Activated CD8-positive, alpha-beta T cell treated with anti-CD3 and anti-CD28 coated beads for 36 hours (primary cell): Measurements from ENCODE around the gene GAL3ST2. TPM values are rescaled to one million over a fixed set of nuclear protein-coding genes. Genes with fewer than 3 reads are reported as not detected.

Experiments used
- ATAC-seq: fragments of 200-7000 bp; cut with Tn5 transposase; one replicate; pipeline ENCODE4 v1.10.0; 2021; ENCODE audit warnings: mild to moderate bottlenecking, moderate library complexity
- CTCF ChIA-PET: fragments of 350-600 bp; sonication (Branson Sonifier 250); formaldehyde crosslinking; loops from one replicate; lab custom pipeline; 2021; ENCODE audit warnings: antibody characterized with exemption; lab: Charles Lee
- POLR2A ChIA-PET: fragments of 350-600 bp; sonication (Branson Sonifier 250); formaldehyde crosslinking; loops from one replicate; lab custom pipeline; 2021; ENCODE audit warnings: antibody characterized with exemption; lab: Charles Lee
- DNase-seq: peaks from one replicate; pipeline ENCODE4 v3.0.0-alpha.2; 2020
- H3K27ac Mint-ChIP-seq: one replicate; pipeline ENCODE4 v1.8.0; 2021; ENCODE audit warnings: mild to moderate bottlenecking, mixed read lengths
- H3K27me3 Mint-ChIP-seq: one replicate; pipeline ENCODE4 v1.8.0; 2021; ENCODE audit warnings: mixed read lengths
- H3K36me3 Mint-ChIP-seq: one replicate; pipeline ENCODE4 v1.8.0; 2021; ENCODE audit warnings: low read depth, mixed read lengths
- H3K4me1 Mint-ChIP-seq: one replicate; pipeline ENCODE4 v1.8.0; 2021; ENCODE audit warnings: low read depth, mixed read lengths
- H3K4me3 Mint-ChIP-seq: one replicate; pipeline ENCODE4 v1.8.0; 2021; ENCODE audit warnings: mild to moderate bottlenecking, moderate library complexity, mixed read lengths
- H3K9me3 Mint-ChIP-seq: one replicate; pipeline ENCODE4 v1.8.0; 2021; ENCODE audit warnings: mixed read lengths
- CTCF ChIP-seq: fragments of 200-600 bp; IDR thresholded peaks from one replicate; pipeline ENCODE4 v1.8.0; 2022; ENCODE audit warnings: antibody characterized with exemption, mild to moderate bottlenecking
- intact Hi-C: fragments of 100-400 bp; cut with micrococcal nuclease; formaldehyde crosslinking; loops from one replicate; pipeline ENCODE4 v1.10.0; 2022
- total RNA-seq, 2 experiments: library from RNA; stranded (reverse); gene quantifications; one replicate each; pipeline ENCODE4 v1.2.3, GENCODE V29; 2021

The GAL3ST2 gene
- total RNA-seq, 2 experiments from 2014 or later, result 0.89 to 0.95 TPM

- H3K27me3 Mint-ChIP-seq, result no peaks in the 10 kb centered on the region
- no peak overlapping the region for H3K4me3 Mint-ChIP-seq
- ChIA-PET POLR2A (no interaction called here), CTCF (no interaction called here)
- no peak for TF ChIP-seq CTCF
- no peaks in the 10 kb centered on the region for H3K9me3 Mint-ChIP-seq
- DNase-seq, result no peak
- no peaks in the 10 kb centered on the region for H3K36me3 Mint-ChIP-seq
- intact Hi-C loops, result no loop called here
- peaks cover 12% of the 10 kb centered on the region for H3K4me1 Mint-ChIP-seq
- H3K27ac Mint-ChIP-seq, result no peak overlapping the region
- ATAC-seq, result no peak
Measured at GRCh38 chr2:241769819-241770184, 6.8 kb upstream of the GAL3ST2 start.

- Mint-ChIP-seq H3K4me3 (no peak overlapping the region), H3K27ac (no peak overlapping the region), H3K4me1 (peaks cover 12% of the 10 kb centered on the region), H3K27me3 (no peaks in the 10 kb centered on the region), H3K36me3 (no peaks in the 10 kb centered on the region), H3K9me3 (no peaks in the 10 kb centered on the region)
- intact Hi-C loops, result no loop called here
- ChIA-PET CTCF (interaction anchor here (0.9 kb wide), 1 partner anchor 89 kb away, joined by 3 read pairs; no protein-coding TSS in a partner anchor), POLR2A (interaction anchor here (1.9 kb wide), 1 partner anchor 8 kb away, joined by 7 read pairs; no protein-coding TSS in a partner anchor)
- DNase-seq (no peak), ATAC-seq (no peak)
- TF ChIP-seq CTCF, result no peak
Measured at GRCh38 chr2:241770185-241770935, 6.3 kb upstream of the GAL3ST2 start.

GRCh38 chr2:241770936-241771285 lies 5.7 kb upstream of the GAL3ST2 start:
- intact Hi-C loops, result no loop called here
- Mint-ChIP-seq H3K4me3 (no peak overlapping the region), H3K27ac (peak overlapping the region; percentile 11), H3K9me3 (no peaks in the 10 kb centered on the region), H3K4me1 (peaks cover 12% of the 10 kb centered on the region), H3K27me3 (no peaks in the 10 kb centered on the region), H3K36me3 (no peaks in the 10 kb centered on the region)
- CTCF ChIA-PET, result interaction anchor here (0.9 kb wide), 1 partner anchor 89 kb away, joined by 3 read pairs; no protein-coding TSS in a partner anchor
- DNase-seq (no peak), ATAC-seq (no peak)
- POLR2A ChIA-PET, result interaction anchor here (1.9 kb wide), 1 partner anchor 8 kb away, joined by 7 read pairs; no protein-coding TSS in a partner anchor
- no peak for TF ChIP-seq CTCF

- no peak for TF ChIP-seq CTCF
- ChIA-PET CTCF (interaction anchor here (0.9 kb wide), 1 partner anchor 88 kb away, joined by 3 read pairs; no protein-coding TSS in a partner anchor), POLR2A (interaction anchor here (1.9 kb wide), 1 partner anchor 9 kb away, joined by 7 read pairs; no protein-coding TSS in a partner anchor)
- H3K27ac Mint-ChIP-seq, result peak overlapping the region; percentile 65
- no peak for DNase-seq
- H3K36me3 Mint-ChIP-seq, result no peaks in the 10 kb centered on the region
- peak overlapping the region; percentile 37 for H3K4me3 Mint-ChIP-seq
- no peaks in the 10 kb centered on the region for H3K9me3 Mint-ChIP-seq
- no peaks in the 10 kb centered on the region for H3K27me3 Mint-ChIP-seq
- peaks cover 12% of the 10 kb centered on the region for H3K4me1 Mint-ChIP-seq
- intact Hi-C loops, result no loop called here
- ATAC-seq, result peak; percentile 57
Measured at GRCh38 chr2:241771286-241772062, 5.1 kb upstream of the GAL3ST2 start.
